Neural progenitor cell (in vitro differentiated cells): ENCODE data around the gene PLIN5. TPM values are rescaled to one million over a fixed set of nuclear protein-coding genes. Genes with fewer than 3 reads are reported as not detected.

ENCODE experiments used
- DNase-seq: peaks from one replicate; pipeline ENCODE4 v3.0.0-alpha.2; 2016; ENCODE audit warnings: low spot score
- H2AFZ ChIP-seq: fragments of 200-600 bp; sonication (generic); replicated peaks from 2 replicates; pipeline ENCODE4 v1.6.1; 2016; ENCODE audit warnings: antibody characterized with exemption
- H3F3A ChIP-seq: fragments of 200-600 bp; sonication (generic); 2 replicates; pipeline ENCODE4 v1.6.1; 2016; ENCODE audit warnings: antibody characterized with exemption, low read depth
- H3K27ac ChIP-seq: fragments of 200-600 bp; sonication (generic); 2 replicates; pipeline ENCODE4 v1.5.1; 2016; ENCODE audit warnings: mild to moderate bottlenecking
- H3K27me3 ChIP-seq: fragments of 200-600 bp; sonication (generic); 2 replicates; pipeline ENCODE4 v1.6.1; 2016; ENCODE audit warnings: mild to moderate bottlenecking, moderate library complexity
- H3K36me3 ChIP-seq: fragments of 200-600 bp; sonication (generic); 2 replicates; pipeline ENCODE4 v1.5.1; 2016
- H3K4me1 ChIP-seq: fragments of 200-600 bp; sonication (generic); 2 replicates; pipeline ENCODE4 v1.6.1; 2016; ENCODE audit warnings: mixed run types
- H3K4me2 ChIP-seq: fragments of 200-600 bp; sonication (generic); 2 replicates; pipeline ENCODE4 v1.6.1; 2016
- H3K4me3 ChIP-seq: fragments of 200-600 bp; sonication (generic); 2 replicates; pipeline ENCODE4 v1.5.1; 2016
- H3K79me2 ChIP-seq: fragments of 200-600 bp; sonication (generic); 2 replicates; pipeline ENCODE4 v1.6.1; 2016; ENCODE audit warnings: low read depth
- H3K9ac ChIP-seq: fragments of 200-600 bp; sonication (generic); 2 replicates; pipeline ENCODE4 v1.6.1; 2016
- H3K9me3 ChIP-seq: fragments of 200-600 bp; sonication (generic); 2 replicates; pipeline ENCODE4 v1.5.1; 2016; ENCODE audit warnings: low read depth
- H4K20me1 ChIP-seq: fragments of 200-600 bp; sonication (generic); 2 replicates; pipeline ENCODE4 v1.6.1; 2016; ENCODE audit warnings: low read depth
- H3K27ac Mint-ChIP-seq: 3 replicates; pipeline ENCODE4 v1.8.0; 2021; ENCODE audit warnings: mixed read lengths
- H3K27me3 Mint-ChIP-seq: 2 replicates; pipeline ENCODE4 v1.8.0; 2022; ENCODE audit warnings: low read depth, mild to moderate bottlenecking, inconsistent platforms, moderate library complexity, mixed read lengths; ENCODE audit not compliant: insufficient read depth
- H3K36me3 Mint-ChIP-seq: 3 replicates; pipeline ENCODE4 v1.8.0; 2021; ENCODE audit warnings: mixed read lengths
- H3K4me1 Mint-ChIP-seq: 3 replicates; pipeline ENCODE4 v1.8.0; 2021; ENCODE audit warnings: mixed read lengths
- H3K4me3 Mint-ChIP-seq: 3 replicates; pipeline ENCODE4 v1.8.0; 2021; ENCODE audit warnings: mild to moderate bottlenecking, moderate library complexity, mixed read lengths
- H3K9me3 Mint-ChIP-seq: 3 replicates; pipeline ENCODE4 v1.8.0; 2020; ENCODE audit warnings: mixed read lengths
- CTCF ChIP-seq: fragments of 200-600 bp; sonication (generic); IDR thresholded peaks from 2 replicates; pipeline ENCODE4 v1.5.1; 2017; ENCODE audit warnings: antibody characterized with exemption, mild to moderate bottlenecking
- EZH2 ChIP-seq: fragments of 200-600 bp; sonication (generic); IDR thresholded peaks from 2 replicates; pipeline ENCODE4 v1.6.1; 2017; ENCODE audit warnings: antibody characterized with exemption, mild to moderate bottlenecking, moderate library complexity
- EZH2phosphoT487 ChIP-seq: fragments of 200-600 bp; sonication (generic); IDR thresholded peaks from 2 replicates; pipeline ENCODE4 v1.6.1; 2017; ENCODE audit warnings: antibody characterized with exemption
- total RNA-seq: library from RNA; depleted of rRNA; stranded (reverse); fragments of >200 nt; gene quantifications from 2 replicates; pipeline ENCODE4 v1.2.3, GENCODE V29; 2015; ENCODE audit warnings: low replicate concordance

The PLIN5 gene
- total RNA-seq, 1 donor from 2014 or later: 1.2 TPM

GRCh38 chr19:4503825-4504170 is 31.2 kb downstream of the PLIN5 start:
- Histone ChIP-seq H3K79me2 (no peaks in the 10 kb centered on the region), H2AFZ (no peak overlapping the region), H3K4me3 (no peak overlapping the region), H3K36me3 (no peaks in the 10 kb centered on the region), H3K27me3 (no peaks in the 10 kb centered on the region), H3K27ac (peak overlapping the region; percentile 51), H3K9me3 (no peaks in the 10 kb centered on the region), H3K4me1 (peaks cover 11% of the 10 kb centered on the region), H3K4me2 (no peak overlapping the region), H3F3A (no peaks in the 10 kb centered on the region), H3K9ac (no peak overlapping the region), H4K20me1 (peaks cover 22% of the 10 kb centered on the region)
- Mint-ChIP-seq H3K9me3 (no peaks in the 10 kb centered on the region), H3K27ac (no peak overlapping the region), H3K4me1 (no peaks in the 10 kb centered on the region), H3K4me3 (no peak overlapping the region), H3K36me3 (peaks cover 9% of the 10 kb centered on the region), H3K27me3 (peaks cover 11% of the 10 kb centered on the region)
- DNase-seq: no peak
- TF ChIP-seq EZH2 (no peak), EZH2phosphoT487 (no peak), CTCF (no peak)

- H3K4me2 ChIP-seq: peak overlapping the region; percentile 10
Observed at GRCh38 chr19:4503132-4503824, 31.7 kb downstream of the PLIN5 start.

GRCh38 chr19:4502282-4503131 is 32.5 kb downstream of the PLIN5 start:
- Mint-ChIP-seq H3K36me3 (peaks cover 9% of the 10 kb centered on the region), H3K4me1 (no peaks in the 10 kb centered on the region), H3K9me3 (no peaks in the 10 kb centered on the region), H3K4me3 (no peak overlapping the region), H3K27me3 (peaks cover 9% of the 10 kb centered on the region), H3K27ac (no peak overlapping the region)
- Histone ChIP-seq H2AFZ (no peak overlapping the region), H3K4me1 (peaks cover 11% of the 10 kb centered on the region), H3K9me3 (no peaks in the 10 kb centered on the region), H3K36me3 (no peaks in the 10 kb centered on the region), H3K27me3 (no peaks in the 10 kb centered on the region), H3K27ac (peak overlapping the region; percentile 51), H3K4me2 (peak overlapping the region; percentile 10), H3K79me2 (no peaks in the 10 kb centered on the region), H3K9ac (peak overlapping the region; percentile 32), H3K4me3 (no peak overlapping the region), H3F3A (no peaks in the 10 kb centered on the region), H4K20me1 (peaks cover 22% of the 10 kb centered on the region)
- no peak for DNase-seq
- TF ChIP-seq EZH2 (no peak), EZH2phosphoT487 (no peak), CTCF (no peak)

More at GRCh38 chr19:4503132-4503824, 31.7 kb downstream of the PLIN5 start:
- Histone ChIP-seq H4K20me1 (peaks cover 22% of the 10 kb centered on the region), H3K36me3 (no peaks in the 10 kb centered on the region), H2AFZ (no peak overlapping the region), H3K4me3 (no peak overlapping the region), H3K4me1 (peaks cover 11% of the 10 kb centered on the region), H3K27ac (peak overlapping the region; percentile 51), H3K9me3 (no peaks in the 10 kb centered on the region), H3F3A (no peaks in the 10 kb centered on the region), H3K9ac (no peak overlapping the region), H3K79me2 (no peaks in the 10 kb centered on the region), H3K27me3 (no peaks in the 10 kb centered on the region)
- Mint-ChIP-seq H3K27me3 (peaks cover 10% of the 10 kb centered on the region), H3K36me3 (peaks cover 9% of the 10 kb centered on the region), H3K9me3 (no peaks in the 10 kb centered on the region), H3K27ac (no peak overlapping the region), H3K4me3 (no peak overlapping the region), H3K4me1 (no peaks in the 10 kb centered on the region)
- DNase-seq: peak; percentile 45
- no peak for TF ChIP-seq EZH2
- TF ChIP-seq EZH2phosphoT487: no peak
- no peak for TF ChIP-seq CTCF
